Measurements from ENCODE around the gene PDK3. TPM values are rescaled to one million over a fixed set of nuclear protein-coding genes. Genes with fewer than 3 reads are reported as not detected.

PDK3 gene
- polyA plus RNA-seq, 1 donor from 2014 or later = 2.1 TPM

GRCh38 chrX:24479924-24480323 lies 14.8 kb downstream of the PDK3 start:
- no peaks in the 10 kb centered on the region for H3K36me3 ChIP-seq (ENCODE audit: insufficient read depth, low read length)
- H3K79me2 ChIP-seq (replicated peaks; ENCODE audit: insufficient read depth, low read length) = no peaks in the 10 kb centered on the region
- no peaks in the 10 kb centered on the region for H3K9me3 ChIP-seq (ENCODE audit: low read length)
- H3K9me2 ChIP-seq (ENCODE audit: insufficient read depth, low read length) = no peaks in the 10 kb centered on the region
- no peak for TF ChIP-seq REST (IDR thresholded peaks at IDR 0.05; ENCODE audit: borderline replicate concordance)
- H3K9ac ChIP-seq (ENCODE audit: low read length) = no peak overlapping the region
- H4K20me1 ChIP-seq (ENCODE audit: insufficient read depth) = no peaks in the 10 kb centered on the region
- H3K27ac ChIP-seq (ENCODE audit: low read length) = no peak overlapping the region
- H3K27me3 ChIP-seq (ENCODE audit: insufficient read depth, low read depth, low read length) = no peaks in the 10 kb centered on the region
- H3F3A ChIP-seq (ENCODE audit: insufficient read depth, low read length, poor library complexity, severe bottlenecking) = no peaks in the 10 kb centered on the region
- no peak overlapping the region for H2AFZ ChIP-seq (ENCODE audit: low read depth, low read length)
- no peak overlapping the region for H3K4me2 ChIP-seq (ENCODE audit: low read length)
- no peak overlapping the region for H3K4me3 ChIP-seq (ENCODE audit: low read length)

- TF ChIP-seq EZH2 (IDR thresholded peaks at IDR 0.05; ENCODE audit: borderline replicate concordance, insufficient read depth, low read length, poor library complexity, severe bottlenecking) (no peak), CTCF (IDR thresholded peaks at IDR 0.05; ENCODE audit: poor library complexity, severe bottlenecking) (no peak), RAD21 (conservative IDR thresholded peaks at IDR 0.05) (no peak), POLR2AphosphoS5 (IDR thresholded peaks at IDR 0.05) (no peak), REST (IDR thresholded peaks at IDR 0.05; ENCODE audit: borderline replicate concordance) (no peak), MXI1 (conservative IDR thresholded peaks at IDR 0.05; ENCODE audit: poor library complexity, severe bottlenecking) (no peak), SMC3 (conservative IDR thresholded peaks at IDR 0.05; ENCODE audit: poor library complexity) (no peak), TAF1 (IDR thresholded peaks at IDR 0.05; ENCODE audit: low read depth) (no peak), EP300 (conservative IDR thresholded peaks at IDR 0.05; ENCODE audit: poor library complexity, severe bottlenecking) (no peak)
- Histone ChIP-seq H3K27ac (ENCODE audit: low read length) (no peak overlapping the region), H3K9me2 (ENCODE audit: insufficient read depth, low read length) (no peaks in the 10 kb centered on the region), H2AFZ (ENCODE audit: low read depth, low read length) (no peak overlapping the region), H3F3A (ENCODE audit: insufficient read depth, low read length, poor library complexity, severe bottlenecking) (no peaks in the 10 kb centered on the region), H4K20me1 (ENCODE audit: insufficient read depth) (no peaks in the 10 kb centered on the region), H3K36me3 (ENCODE audit: insufficient read depth, low read length) (no peaks in the 10 kb centered on the region), H3K27me3 (ENCODE audit: insufficient read depth, low read depth, low read length) (no peaks in the 10 kb centered on the region), H3K4me2 (ENCODE audit: low read length) (no peak overlapping the region), H3K4me3 (ENCODE audit: low read length) (no peak overlapping the region), H3K9ac (ENCODE audit: low read length) (no peak overlapping the region), H3K79me2 (replicated peaks; ENCODE audit: insufficient read depth, low read length) (no peaks in the 10 kb centered on the region), H3K9me3 (ENCODE audit: low read length) (no peaks in the 10 kb centered on the region)
Measured at GRCh38 chrX:24480400-24480865, 15.3 kb downstream of the PDK3 start.
